ENCODE measurements around the gene MKLN1.

- TF ChIP-seq JUND (IDR thresholded peaks at IDR 0.05) (no peak), CTCF (IDR thresholded peaks at IDR 0.05; ENCODE audit: low read depth, low read length, missing input control) (no peak), REST (IDR thresholded peaks at IDR 0.05) (no peak), ATF3 (IDR thresholded peaks at IDR 0.05) (no peak), YY1 (IDR thresholded peaks at IDR 0.05) (no peak)
Observed at GRCh38 chr7:131307627-131308026, 20.0 kb upstream of the MKLN1 start.
